Stimulated activated naive CD4-positive, alpha-beta T cell treated with Interleukin-2 at 50 U/mL for 16 hours (primary cell): ENCODE measurements around the gene PARK7.

Source experiments
- DNase-seq: peaks from one replicate; lab custom pipeline; 2025; lab: John Stamatoyannopoulos, UW

Gene PARK7

DNA sequence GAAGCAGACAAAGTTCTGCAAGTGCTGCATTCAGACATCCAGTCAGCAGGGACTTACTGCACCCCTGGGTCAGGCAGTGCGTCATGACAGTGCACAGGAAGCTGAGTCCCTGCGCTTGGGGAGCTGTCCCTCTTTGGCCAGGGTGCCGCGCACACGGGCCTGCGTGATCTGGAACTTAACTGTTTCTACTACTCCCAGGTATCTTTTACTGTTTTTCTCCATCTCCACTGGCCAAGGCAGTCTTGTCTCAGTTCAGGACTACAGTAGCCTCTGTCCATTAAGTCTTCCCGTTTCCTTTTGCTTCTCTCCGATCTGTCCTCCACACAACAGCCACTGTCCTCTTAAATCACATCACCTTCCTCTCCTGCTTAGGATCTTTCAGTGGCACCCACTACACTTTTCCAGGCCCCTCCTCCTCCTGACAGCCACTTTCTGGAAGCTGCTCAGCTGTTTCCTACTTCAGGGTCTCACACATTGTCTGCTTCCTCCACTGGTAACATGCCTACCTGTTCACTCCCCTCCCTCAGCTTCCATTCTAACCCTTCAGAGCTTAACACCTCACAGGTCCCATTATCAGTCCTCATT, 48.7 kb downstream of the PARK7 start:
- no peak for DNase-seq

DNA sequence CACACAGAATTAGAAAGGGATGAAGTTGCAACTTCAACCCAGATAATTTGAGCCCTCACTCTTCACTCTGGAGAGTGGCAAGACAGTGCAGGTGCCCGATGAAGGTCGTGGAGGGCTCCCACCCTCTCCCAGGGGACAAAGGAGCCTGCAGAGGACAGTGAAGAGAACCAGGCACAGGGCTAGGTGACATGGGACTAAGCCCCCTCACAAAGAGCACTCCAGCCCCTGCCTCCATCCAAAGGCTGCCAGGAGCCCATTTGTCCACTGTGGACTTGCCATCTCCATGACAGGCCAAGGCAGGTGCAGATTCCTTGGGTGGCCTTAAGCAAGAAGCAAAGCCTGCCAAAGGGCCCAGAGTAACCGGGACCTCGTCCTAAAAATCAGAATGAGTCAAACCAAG, 49.5 kb downstream of the PARK7 start:
- no peak for DNase-seq

DNA sequence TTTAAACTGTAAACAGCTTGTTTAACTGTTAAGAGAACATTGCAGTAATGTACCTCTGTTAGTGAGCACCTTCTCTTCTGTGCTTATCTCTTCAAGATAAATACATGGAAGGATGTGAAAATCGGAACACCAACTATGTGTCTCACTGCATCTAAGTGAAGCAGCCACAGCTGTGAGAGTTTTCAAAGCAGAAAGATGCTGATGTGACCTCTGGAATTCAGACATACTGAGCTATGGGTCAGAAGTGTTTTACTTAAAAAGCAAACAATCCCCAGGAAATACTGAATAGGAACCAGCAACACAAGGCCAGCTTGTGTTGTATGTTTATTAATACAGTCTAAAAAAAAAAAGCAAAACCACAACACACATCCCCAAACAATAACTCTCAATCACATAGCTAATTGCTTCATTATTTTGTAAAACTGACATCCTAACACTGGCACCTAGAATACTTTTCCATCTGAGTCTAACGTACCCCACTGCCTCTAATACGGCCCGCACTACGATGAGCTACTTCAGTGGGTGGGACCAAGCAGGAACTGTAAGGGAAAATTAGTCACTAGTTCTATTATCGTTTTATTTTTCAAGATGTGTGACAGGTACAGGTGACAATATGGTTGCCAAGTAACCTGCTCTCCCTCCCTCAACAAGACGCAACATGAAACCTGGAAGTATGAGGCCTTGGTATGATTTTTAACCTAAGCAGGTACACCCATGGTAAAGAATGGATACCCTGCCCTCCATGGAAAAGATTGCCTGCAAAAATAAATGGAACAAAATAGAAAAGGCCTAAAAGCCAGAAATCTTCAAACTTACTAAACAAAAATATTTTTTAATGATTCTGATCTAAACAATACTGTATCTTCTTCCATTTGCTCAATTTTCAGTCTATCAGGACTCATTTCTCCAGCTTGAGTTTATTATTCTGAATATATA, 50.7 kb downstream of the PARK7 start:
- no peak for DNase-seq

DNA sequence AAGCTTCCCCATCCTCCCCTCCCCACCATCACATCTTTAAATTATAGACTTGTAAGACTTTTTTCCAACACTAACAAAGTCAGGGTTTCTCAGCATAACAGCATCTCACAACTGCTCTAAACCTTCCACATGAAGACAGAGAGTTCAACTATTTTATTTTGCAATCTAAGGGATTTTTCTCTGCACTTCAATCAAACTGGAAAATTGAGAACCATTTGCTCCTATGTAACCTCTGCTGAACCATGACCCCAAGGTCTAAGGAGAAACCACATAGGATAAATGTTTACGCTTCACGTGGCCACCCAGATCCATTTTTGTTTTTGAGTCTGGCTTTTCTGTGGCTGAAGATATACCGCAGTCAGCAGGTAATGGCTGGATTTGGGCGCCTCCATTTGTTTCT, 51.4 kb downstream of the PARK7 start:
- DNase-seq: no peak

DNA sequence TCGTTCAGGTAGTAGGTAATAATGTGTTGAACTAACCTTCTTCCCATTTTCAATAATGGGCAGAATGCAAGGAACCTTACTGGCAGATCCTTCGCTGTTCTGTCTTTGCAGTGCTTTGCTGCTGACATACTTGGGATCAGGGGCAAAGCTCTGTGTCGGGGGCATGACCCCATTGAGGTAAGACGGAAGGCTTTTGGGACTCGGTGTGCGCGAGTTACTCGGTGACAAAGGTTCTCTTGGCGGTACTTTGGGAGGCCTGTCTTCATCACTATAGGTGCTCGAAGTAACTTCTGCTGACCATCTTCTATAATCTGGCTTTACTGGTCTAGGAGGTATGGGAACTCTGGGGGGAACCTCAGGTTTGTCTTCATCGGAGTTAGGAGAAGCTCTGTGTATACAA, 51.9 kb downstream of the PARK7 start:
- DNase-seq: no peak

DNA sequence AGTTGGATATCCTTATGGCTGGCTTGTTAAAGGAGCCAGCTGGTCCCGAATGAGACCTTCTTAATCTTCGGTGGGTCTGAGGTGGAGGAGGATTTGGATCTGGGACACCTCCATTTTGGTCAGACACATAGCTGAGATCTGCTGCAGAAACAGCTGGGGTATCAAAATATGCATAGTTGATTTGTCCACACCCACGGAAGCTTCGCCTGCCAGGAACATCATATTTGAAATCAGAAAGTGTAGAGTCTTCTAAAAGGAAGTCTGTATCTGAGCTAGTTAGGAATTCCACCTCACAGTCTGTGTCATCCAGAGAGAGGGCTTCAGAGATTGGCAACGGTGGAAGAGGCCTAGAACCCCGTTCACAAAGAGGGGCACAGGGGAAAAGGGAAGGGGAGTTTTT, 52.3 kb downstream of the PARK7 start:
- DNase-seq: no peak

DNA sequence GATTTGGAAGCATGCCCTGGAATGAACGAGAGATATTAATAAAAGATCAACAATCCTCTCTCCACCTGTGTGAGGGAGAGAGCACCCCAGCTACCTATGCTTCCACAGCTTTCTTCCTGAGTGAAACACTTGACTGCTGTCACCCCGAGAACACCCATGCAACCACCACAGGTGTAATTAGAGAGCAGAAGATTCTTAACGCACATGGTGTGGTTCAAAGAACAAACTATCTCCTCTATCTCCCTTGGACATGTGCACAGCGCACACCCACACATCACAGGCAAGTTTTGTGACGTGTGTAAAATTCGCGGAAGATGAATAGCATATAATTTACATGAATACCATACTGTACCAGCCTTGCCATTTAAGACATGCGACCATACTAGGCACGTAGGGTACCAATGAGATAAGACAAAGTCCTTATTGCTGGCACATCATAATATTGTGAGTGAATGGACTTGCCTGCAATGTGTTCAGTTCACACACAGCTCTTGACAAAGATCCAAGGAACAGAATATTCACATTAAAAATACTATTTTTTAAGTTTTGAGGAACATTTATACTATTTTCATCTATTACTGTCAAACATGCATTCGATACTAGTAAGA, 53.0 kb downstream of the PARK7 start:
- DNase-seq: no peak

DNA sequence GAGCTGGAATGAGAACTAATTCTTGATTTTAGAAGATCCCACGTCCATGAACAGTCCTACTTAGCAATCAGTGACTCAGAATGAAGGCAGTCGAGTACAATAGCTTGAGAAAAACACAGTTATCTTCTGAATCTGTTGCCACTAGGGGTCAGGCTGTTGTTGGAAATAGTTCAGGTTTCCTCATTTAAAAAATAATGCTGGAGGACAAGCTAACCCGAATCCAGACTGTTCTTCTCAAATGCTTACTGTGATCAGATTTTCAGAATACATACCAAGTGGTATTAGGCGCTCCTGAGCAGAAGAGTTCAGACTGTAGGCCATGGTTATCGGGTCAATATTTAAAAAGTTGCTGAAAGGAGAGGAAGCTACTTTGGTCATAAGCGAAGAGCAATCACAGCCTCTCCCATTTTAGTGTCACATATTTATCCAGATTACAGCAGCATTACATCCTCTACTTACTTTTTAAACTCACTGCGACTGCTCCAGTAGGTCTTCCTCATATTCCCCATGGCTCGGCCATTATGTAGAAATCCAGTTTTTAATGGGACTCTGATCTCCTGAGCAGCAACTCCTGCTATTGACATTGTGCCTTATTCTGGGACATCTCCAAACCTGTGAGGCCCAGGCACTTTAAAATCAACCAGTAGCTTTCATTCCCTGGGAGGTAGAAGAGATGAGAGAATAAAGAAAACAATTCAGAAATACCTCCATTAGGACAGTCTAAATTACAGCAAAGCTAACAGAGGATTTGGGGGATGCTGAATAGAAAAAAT, 53.7 kb downstream of the PARK7 start:
- no peak for DNase-seq

DNA sequence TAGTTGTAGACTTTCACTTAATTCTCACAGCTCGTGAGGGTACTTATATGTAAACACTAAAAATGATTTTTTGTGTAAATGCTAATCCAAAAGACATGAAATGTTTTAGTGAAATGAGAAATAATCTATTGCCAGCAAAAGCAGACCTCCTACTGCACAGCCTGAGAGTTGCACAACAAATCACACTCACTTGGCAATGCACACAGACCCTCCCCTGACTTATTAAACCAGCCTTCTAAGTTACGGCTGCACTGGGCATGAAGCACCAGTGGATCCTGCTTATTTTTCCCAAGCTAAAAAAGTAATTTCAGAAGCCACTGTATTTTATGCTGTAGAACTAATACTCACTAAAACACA, 54.3 kb downstream of the PARK7 start:
- no peak for DNase-seq

DNA sequence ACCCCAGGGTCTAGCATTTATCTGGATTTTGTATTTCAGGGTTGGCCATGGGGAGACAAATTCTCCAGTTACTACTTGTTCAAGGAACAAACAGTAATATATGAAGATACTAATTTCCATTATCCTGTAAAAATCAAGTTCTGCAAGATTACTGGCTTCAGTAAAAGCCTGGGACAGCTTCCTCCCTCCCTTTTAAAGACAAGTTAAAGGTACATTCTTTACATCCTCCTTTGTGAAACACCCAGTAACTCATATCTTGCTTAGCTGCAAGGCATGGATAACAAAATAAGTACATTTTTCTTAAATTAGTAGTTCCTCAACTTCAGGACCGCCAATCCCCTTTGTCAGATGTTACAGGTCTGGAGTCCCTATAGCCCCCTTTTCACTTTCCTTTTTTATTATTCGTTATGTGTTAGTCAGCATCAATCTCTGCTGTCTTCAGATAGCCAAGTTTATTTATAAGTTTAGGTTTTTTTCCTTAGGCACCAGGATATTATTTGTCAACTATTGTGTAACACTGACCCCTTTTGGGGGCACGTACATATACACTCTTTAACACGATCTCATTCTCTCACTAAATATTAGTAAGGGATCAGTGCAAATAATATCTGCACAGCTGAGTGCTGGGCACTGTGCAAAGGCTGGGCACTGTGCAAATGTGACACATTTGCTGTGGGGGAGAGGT, 54.8 kb downstream of the PARK7 start:
- DNase-seq: no peak

DNA sequence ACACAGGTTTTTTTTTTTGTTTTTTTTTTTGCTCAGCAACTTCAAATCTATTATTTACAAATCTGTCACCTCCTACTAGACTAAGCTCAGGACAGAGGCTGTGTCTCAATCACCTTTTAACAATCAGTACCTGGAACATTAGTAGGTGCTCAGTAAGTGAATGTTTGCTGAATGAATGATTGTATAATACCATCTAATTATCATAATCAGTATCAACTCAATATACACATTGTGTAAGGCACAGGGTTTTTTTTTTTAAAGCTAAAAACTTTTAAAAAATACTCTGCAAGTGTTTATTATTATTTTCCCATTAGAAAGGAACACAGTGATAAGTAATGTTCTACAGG, 55.4 kb downstream of the PARK7 start:
- no peak for DNase-seq

DNA sequence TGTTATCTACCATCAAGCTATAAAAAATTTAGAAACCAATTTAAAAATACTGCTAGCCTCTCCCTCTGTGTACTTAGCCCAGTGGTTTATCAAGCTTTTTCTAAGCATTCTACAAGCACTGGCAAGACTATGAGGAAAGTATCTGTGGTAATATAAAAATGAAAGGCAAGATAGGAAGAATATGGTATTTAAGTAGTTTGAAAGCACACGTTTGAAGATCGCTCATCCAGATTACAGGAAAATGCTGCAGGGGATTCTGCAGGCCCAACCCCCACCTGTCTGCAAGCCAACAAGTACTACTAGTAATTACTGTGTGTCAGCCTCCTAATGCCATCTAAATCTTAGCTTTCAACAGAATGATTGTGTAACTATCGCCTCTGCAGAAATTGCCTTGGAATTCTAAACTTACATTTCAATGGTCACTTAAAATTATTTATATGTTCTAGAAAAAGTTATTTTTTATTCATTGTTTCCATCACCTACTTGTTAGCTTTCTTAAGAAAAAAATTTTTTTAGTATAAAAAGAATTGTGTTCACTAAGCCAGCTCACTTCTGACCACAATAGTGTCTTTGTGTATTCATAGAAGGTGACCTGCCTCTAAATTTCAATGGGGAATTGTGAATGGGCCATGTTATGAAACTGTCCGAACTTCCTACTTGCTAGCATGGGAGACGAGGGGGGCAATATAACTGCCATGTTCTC, 56.1 kb downstream of the PARK7 start:
- DNase-seq: no peak

DNA sequence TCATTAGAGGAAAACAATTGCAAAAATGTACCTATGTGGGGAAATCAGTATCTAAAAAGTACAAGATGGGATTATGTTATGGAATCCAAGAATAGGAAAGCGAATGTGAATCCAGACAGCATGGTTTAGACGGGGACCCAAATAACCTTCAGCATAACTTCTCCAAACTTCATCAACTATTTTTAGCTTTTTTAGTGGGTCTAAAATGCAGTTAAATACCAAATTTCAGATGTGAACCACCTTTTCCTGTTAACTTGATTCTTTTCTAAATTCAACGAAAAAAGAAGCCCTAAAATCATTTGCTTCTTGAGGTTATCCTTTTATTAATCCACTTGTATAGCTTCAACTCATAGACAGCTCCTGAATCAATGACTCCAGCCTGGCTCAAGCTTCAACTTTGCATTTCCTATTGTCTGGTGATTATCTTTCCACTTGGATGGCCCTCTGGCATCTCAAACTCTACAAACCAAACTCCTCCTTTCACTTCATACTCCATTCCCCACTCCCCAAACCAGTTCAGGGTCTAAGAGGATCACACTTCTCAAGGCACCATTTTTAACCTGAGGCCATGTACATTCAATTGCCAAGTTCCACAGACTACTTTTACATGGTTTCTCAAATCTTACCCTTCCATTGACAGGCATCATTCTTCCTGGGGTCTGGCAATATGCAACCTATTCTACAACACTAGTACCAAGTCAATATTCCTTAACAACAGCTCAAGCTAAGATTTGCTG, 57.1 kb downstream of the PARK7 start:
- DNase-seq: no peak

DNA sequence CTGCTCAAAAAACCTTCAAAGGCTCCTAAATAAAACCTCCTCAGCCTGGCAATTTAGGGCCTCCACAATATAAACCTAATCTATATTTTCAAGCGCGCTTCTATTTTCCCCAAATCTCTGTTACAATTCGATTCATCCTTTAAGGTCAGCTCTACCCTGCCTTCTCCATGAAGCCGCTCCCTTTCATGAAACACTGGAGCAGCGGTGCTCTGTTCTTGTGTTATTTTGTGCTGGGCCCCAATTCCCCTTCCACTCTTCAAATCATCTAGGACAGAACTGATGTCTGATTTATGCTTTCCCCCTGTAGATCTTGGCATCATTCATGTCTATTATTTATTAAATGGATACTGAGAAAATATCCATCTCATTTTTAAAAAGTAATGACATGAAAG, 57.7 kb downstream of the PARK7 start:
- DNase-seq: no peak

DNA sequence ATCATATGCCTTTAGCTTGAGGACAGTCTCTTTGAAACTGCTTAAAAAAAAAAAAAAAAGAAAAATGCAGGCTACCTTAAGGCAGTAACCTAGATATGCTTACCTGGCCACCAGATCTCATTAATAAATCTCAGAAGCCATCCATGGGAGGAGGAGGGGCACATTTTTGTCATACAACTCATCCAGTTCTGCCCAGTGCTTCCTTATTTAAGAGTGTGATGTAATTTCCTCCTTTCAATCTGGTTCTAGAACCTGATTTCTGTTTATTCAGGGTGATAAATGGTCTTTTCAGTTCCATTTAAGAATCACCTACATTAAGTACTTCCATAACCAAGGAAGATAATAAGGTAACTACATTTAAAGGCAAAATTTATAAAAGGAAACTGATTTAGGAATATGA, 58.5 kb downstream of the PARK7 start:
- no peak for DNase-seq

DNA sequence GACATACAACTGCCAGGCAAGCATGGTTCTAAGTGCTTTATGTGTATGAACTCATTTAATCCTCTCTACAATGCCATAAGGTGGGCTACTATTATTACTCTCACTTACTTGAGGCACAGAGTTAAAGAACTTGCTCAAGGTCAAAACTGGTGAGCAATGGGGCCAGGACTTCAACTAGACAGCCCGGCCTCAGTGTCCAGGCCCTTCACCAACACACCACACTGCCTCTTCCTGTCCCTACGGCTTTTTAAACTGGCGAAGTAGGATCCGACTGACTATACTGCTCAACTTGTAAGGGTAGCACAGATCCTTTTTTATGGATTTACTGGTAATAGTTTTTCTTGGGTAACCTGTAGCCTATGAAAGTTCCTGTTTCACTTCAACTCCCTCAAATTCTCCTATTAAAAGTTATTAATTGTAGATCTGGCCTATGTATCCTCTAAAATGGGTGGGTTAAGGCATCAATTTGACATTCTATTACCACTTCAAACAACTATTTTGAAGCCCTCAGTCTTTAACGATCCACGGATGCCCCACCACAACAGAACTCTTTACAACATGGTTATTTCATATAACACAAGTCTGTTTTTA, 60.3 kb downstream of the PARK7 start:
- DNase-seq: no peak

DNA sequence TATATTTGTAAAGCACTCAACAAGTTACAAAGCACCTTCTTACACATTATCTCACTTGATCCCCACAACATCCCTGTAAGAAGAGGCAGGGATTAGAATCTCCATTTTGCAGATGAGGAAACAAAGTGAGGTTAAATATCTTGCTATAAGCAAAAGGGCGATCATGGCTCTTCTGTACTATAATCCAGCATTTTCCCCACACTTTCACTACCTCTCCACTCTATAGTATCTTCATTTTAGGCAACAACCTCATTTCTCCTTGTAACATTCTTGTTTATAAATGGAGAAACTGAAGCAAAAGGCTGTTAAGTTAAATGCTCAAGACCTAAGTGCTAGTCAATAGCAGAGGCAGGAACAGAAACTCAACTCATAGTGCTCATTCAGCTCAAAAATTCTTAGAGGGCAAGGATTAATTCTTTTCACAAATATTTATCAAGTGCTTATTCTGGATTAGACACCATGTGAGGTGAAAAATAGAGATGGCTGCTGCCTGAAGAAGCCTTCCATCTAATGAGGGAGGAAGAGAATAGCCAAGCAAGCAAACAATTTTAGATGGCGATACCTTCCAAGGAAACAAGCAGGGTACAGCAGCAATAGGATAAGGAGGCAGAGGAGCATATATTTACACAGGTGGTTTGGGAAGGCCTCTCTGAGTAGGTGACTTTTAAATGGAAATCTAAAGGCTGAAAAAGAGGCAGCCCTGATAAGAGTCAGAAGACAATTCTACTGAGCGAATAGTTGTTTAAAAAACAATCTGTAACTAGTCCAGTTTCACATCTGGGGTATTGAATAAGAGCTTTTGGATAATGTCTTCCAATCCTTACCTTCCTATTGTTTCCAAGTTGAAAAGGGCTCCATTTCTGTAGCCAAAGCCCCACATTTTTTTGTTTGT, 61.1 kb downstream of the PARK7 start:
- no peak for DNase-seq

DNA sequence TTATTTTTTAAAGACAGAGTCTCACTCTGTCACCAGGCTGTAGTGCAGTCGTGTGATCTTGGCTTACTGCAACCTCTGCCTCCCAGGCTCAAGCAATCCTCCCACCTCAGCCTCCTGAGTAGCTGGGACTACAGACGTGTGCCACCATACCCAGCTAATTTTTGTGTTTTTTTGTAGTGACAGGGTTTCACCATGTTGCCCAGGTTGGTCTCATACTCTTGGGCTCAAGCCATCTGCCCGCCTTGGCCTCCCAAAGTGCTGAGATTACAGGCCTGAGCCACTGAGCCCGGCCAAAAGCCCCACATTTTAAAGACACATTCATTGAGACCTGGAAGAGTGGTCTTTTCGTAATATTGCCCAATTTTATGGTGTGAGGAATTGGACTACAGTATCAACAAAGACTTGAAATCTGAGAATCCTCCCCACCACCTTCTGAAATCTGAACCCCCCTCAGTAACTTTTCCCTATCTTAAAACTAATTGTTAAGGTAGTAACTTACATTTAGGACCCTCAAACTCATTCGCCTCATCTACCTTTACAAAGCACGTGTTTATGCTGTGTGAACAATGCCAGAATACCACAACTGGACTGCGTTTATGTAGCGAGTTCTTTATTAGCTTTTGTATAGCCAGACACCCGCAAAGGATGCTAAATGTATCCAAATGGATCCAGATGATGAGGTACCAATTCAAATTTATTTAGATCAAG, 61.9 kb downstream of the PARK7 start:
- DNase-seq: no peak

DNA sequence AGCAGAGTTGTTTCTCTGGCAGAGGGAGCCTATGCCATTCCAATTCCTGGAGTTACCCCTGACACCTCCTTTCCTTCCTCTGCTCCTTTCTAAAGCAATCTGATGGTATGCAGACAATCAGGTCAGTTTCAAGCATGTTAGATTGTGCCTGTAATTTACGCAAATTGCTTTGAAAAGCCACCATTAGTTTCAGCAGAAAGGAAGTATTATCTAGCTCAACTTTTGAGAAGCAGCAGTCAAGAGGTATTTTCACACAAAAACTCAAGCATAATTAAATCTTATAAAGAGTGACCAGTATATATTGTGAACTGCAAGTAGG, 62.4 kb downstream of the PARK7 start:
- no peak for DNase-seq
